ENCODE measurements around the gene SLC31A1. TPM values are rescaled to one million over a fixed set of nuclear protein-coding genes. Genes with fewer than 3 reads are reported as not detected.

SLC31A1 gene
- total and polyA plus RNA-seq, 2 experiments from 2014 or later = 15.0 to 32.1 TPM

DNA sequence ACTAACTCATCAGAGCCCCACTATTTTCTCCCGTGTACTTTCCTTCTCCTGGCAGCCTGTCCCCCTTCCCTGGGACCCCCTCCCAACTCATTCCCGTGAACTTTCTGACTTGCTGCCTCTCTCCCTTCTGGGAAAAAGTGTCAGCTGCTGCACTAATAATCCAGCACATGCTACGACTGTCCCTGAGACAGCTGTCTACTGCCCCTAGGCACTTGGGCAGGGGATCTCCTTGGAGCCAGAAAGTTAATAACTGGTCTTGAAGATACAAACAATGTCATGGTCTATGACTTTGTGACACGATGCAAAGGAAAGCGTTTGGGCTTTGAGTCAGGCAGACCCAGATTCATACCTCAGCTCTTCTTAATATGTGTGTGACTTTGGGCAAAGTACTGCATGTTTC lies 91.9 kb downstream of the SLC31A1 start (continued):
- TF ChIP-seq CTCF (conservative IDR thresholded peaks at IDR 0.05; ENCODE audit: low read depth in 2 of 2) (no peak), EZH2 (IDR thresholded peaks at IDR 0.05; ENCODE audit: low read depth, unreplicated experiment) (no peak), EZH2phosphoT487 (IDR thresholded peaks at IDR 0.05; ENCODE audit: unreplicated experiment) (no peak), ZNF331 (CRISPR knock-in tag; IDR thresholded peaks at IDR 0.05; ENCODE audit: low read depth) (no peak), REST (IDR thresholded peaks at IDR 0.05; ENCODE audit: unreplicated experiment) (no peak), ETS1 (IDR thresholded peaks at IDR 0.05) (no peak), STAT1 (IDR thresholded peaks at IDR 0.05; ENCODE audit: unreplicated experiment) (no peak)

Other genes with a start within 250 kb of the SLC31A1 start
- 11.8 and 44.4 TPM in 2 replicates for gene ZNF883, start 209.4 kb upstream of the SLC31A1 start, total RNA-seq (2014; rRNA removed; shearing (Covaris generic))
- 25.1 and 26.8 TPM in 2 replicates for gene ZNF883, start 209.4 kb upstream of the SLC31A1 start, polyA plus RNA-seq (2016; fragmentation: Nextera tagmentation; extraction: Ambion mirVana)
- gene ZFP37, start 164.8 kb upstream of the SLC31A1 start, total RNA-seq (2014; rRNA removed; shearing (Covaris generic)) = 5.0 and 5.6 TPM in 2 replicates
- 1.5 and 2.3 TPM in 2 replicates for gene ZFP37, start 164.8 kb upstream of the SLC31A1 start, polyA plus RNA-seq (2016; fragmentation: Nextera tagmentation; extraction: Ambion mirVana)
- 1.3 and 3.8 TPM in 2 replicates for gene SLC31A2, start 70.5 kb upstream of the SLC31A1 start, total RNA-seq (2014; rRNA removed; shearing (Covaris generic))
- 1.4 and 1.8 TPM in 2 replicates for gene SLC31A2, start 70.5 kb upstream of the SLC31A1 start, polyA plus RNA-seq (2016; fragmentation: Nextera tagmentation; extraction: Ambion mirVana)
- gene FKBP15, start 267 bp upstream of the SLC31A1 start, total RNA-seq (2014; rRNA removed; shearing (Covaris generic)) = 14.9 and 15.2 TPM in 2 replicates
- gene FKBP15, start 267 bp upstream of the SLC31A1 start, polyA plus RNA-seq (2016; fragmentation: Nextera tagmentation; extraction: Ambion mirVana) = 7.6 and 7.9 TPM in 2 replicates
- 34.9 and 45.1 TPM in 2 replicates for gene CDC26, start 54.0 kb downstream of the SLC31A1 start, total RNA-seq (2014; rRNA removed; shearing (Covaris generic))
- 85.0 and 112 TPM in 2 replicates for gene CDC26, start 54.0 kb downstream of the SLC31A1 start, polyA plus RNA-seq (2016; fragmentation: Nextera tagmentation; extraction: Ambion mirVana)
- gene PRPF4, start 54.1 kb downstream of the SLC31A1 start, total RNA-seq (2014; rRNA removed; shearing (Covaris generic)) = 31.3 and 34.6 TPM in 2 replicates
- 18.7 and 19.2 TPM in 2 replicates for gene PRPF4, start 54.1 kb downstream of the SLC31A1 start, polyA plus RNA-seq (2016; fragmentation: Nextera tagmentation; extraction: Ambion mirVana)
- gene RNF183, start 81.8 kb downstream of the SLC31A1 start, total RNA-seq (2014; rRNA removed; shearing (Covaris generic)) = not detected in 2 replicates
- gene RNF183, start 81.8 kb downstream of the SLC31A1 start, polyA plus RNA-seq (2016; fragmentation: Nextera tagmentation; extraction: Ambion mirVana) = 0.24 and 0.42 TPM in 2 replicates
- gene WDR31, start 118.7 kb downstream of the SLC31A1 start, total RNA-seq (2014; rRNA removed; shearing (Covaris generic)) = 0.47 and 0.63 TPM in 2 replicates
- gene WDR31, start 118.7 kb downstream of the SLC31A1 start, polyA plus RNA-seq (2016; fragmentation: Nextera tagmentation; extraction: Ambion mirVana) = 0.13 and 0.24 TPM in 2 replicates
- 6.6 and 7.7 TPM in 2 replicates for gene BSPRY, start 128.0 kb downstream of the SLC31A1 start, total RNA-seq (2014; rRNA removed; shearing (Covaris generic))
- gene BSPRY, start 128.0 kb downstream of the SLC31A1 start, polyA plus RNA-seq (2016; fragmentation: Nextera tagmentation; extraction: Ambion mirVana) = 4.8 and 5.0 TPM in 2 replicates
- gene HDHD3, start 155.4 kb downstream of the SLC31A1 start, total RNA-seq (2014; rRNA removed; shearing (Covaris generic)) = 17.7 and 19.8 TPM in 2 replicates
- 9.4 and 9.5 TPM in 2 replicates for gene HDHD3, start 155.4 kb downstream of the SLC31A1 start, polyA plus RNA-seq (2016; fragmentation: Nextera tagmentation; extraction: Ambion mirVana)
- gene ALAD, start 179.7 kb downstream of the SLC31A1 start, total RNA-seq (2014; rRNA removed; shearing (Covaris generic)) = 10.1 and 19.3 TPM in 2 replicates
- gene ALAD, start 179.7 kb downstream of the SLC31A1 start, polyA plus RNA-seq (2016; fragmentation: Nextera tagmentation; extraction: Ambion mirVana) = 7.0 and 7.1 TPM in 2 replicates
- gene POLE3, start 189.1 kb downstream of the SLC31A1 start, total RNA-seq (2014; rRNA removed; shearing (Covaris generic)) = 39.2 and 44.4 TPM in 2 replicates
- 81.3 and 103 TPM in 2 replicates for gene POLE3, start 189.1 kb downstream of the SLC31A1 start, polyA plus RNA-seq (2016; fragmentation: Nextera tagmentation; extraction: Ambion mirVana)
- 0.08 and 1.1 TPM in 2 replicates for gene C9orf43, start 189.2 kb downstream of the SLC31A1 start, total RNA-seq (2014; rRNA removed; shearing (Covaris generic))
- 0.14 and 0.63 TPM in 2 replicates for gene C9orf43, start 189.2 kb downstream of the SLC31A1 start, polyA plus RNA-seq (2016; fragmentation: Nextera tagmentation; extraction: Ambion mirVana)
- gene RGS3, start 242.2 kb downstream of the SLC31A1 start, total RNA-seq (2014; rRNA removed; shearing (Covaris generic)) = 16.0 and 24.3 TPM in 2 replicates
- gene RGS3, start 242.2 kb downstream of the SLC31A1 start, polyA plus RNA-seq (2016; fragmentation: Nextera tagmentation; extraction: Ambion mirVana) = 12.2 and 14.2 TPM in 2 replicates

All from GM23338 (cell line).